Measurements from ENCODE around the gene FGD5. TPM values are rescaled to one million over a fixed set of nuclear protein-coding genes. Genes with fewer than 3 reads are reported as not detected.

Gene FGD5
- polyA plus RNA-seq, 1 donor (not counting 4 experiments of a cell fraction or from before 2014, with no cell fraction given), result not detected

GRCh38 chr3:14861446-14862302, 42.9 kb downstream of the FGD5 start:
- no peaks in the 10 kb centered on the region for H3K79me2 ChIP-seq (ENCODE audit: control insufficient read depth, insufficient read depth, low read length)
- H3K36me3 ChIP-seq (ENCODE audit: control insufficient read depth in 2 of 2, extremely low read depth in 1 of 2, insufficient read depth in 2 of 2, low read length in 2 of 2), result no peaks in the 10 kb centered on the region
- DNase-seq (ENCODE audit: low read depth, low spot score), result no peak
- no peak overlapping the region for H3K27ac ChIP-seq (ENCODE audit: control insufficient read depth, insufficient read depth, low read length)
- H3K9me1 ChIP-seq (ENCODE audit: control insufficient read depth, extremely low read depth, insufficient read depth, low read length), result no peaks in the 10 kb centered on the region
- no peaks in the 10 kb centered on the region for H4K20me1 ChIP-seq (ENCODE audit: control insufficient read depth, extremely low read depth, insufficient read depth, low read length)
- TF ChIP-seq EZH2 (IDR thresholded peaks at IDR 0.05; ENCODE audit: low read length) (no peak), CTCF (optimal IDR thresholded peaks at IDR 0.05 in 1 of 3, IDR thresholded peaks at IDR 0.05 in 1 of 3, conservative IDR thresholded peaks at IDR 0.05 in 1 of 3; ENCODE audit: extremely low read depth in 1 of 3, insufficient read depth in 2 of 3, low read length in 3 of 3) (no peak)
- no peaks in the 10 kb centered on the region for H3K4me1 ChIP-seq (ENCODE audit: control insufficient read depth, extremely low read depth, insufficient read depth, low read length)
- H2AFZ ChIP-seq (ENCODE audit: control insufficient read depth, low read length), result no peak overlapping the region
- dilution Hi-C loops (cut with MboI; ENCODE audit: extremely low pct_ligation_motif_present, low sequenced_read_pairs), result no loop called here
- no peak overlapping the region for H3K9ac ChIP-seq (ENCODE audit: control insufficient read depth, extremely low read depth, insufficient read depth, low read length)
- FAIRE-seq, result no peak
- no peak overlapping the region for H3K4me2 ChIP-seq (ENCODE audit: control insufficient read depth, extremely low read depth, insufficient read depth, low read depth, low read length)
- no peaks in the 10 kb centered on the region for H3K9me3 ChIP-seq (ENCODE audit: control insufficient read depth, low read depth, low read length)
- no peak overlapping the region for H3K4me3 ChIP-seq (ENCODE audit: control insufficient read depth in 2 of 3, extremely low read depth in 1 of 3, insufficient read depth in 2 of 3, low read depth in 1 of 3, low read length in 3 of 3)
- H3K27me3 ChIP-seq (ENCODE audit: control insufficient read depth, extremely low read depth, insufficient read depth, low read length), result peaks cover 8% of the 10 kb centered on the region

- H4K20me1 ChIP-seq (ENCODE audit: control insufficient read depth, extremely low read depth, insufficient read depth, low read length), result no peaks in the 10 kb centered on the region
- H3K27ac ChIP-seq (ENCODE audit: control insufficient read depth, insufficient read depth, low read length), result no peak overlapping the region
- no peak overlapping the region for H3K4me2 ChIP-seq (ENCODE audit: control insufficient read depth, extremely low read depth, insufficient read depth, low read depth, low read length)
- DNase-seq (ENCODE audit: low read depth, low spot score) (no peak), FAIRE-seq (no peak)
- no peak overlapping the region for H3K9ac ChIP-seq (ENCODE audit: control insufficient read depth, extremely low read depth, insufficient read depth, low read length)
- dilution Hi-C loops (cut with MboI; ENCODE audit: extremely low pct_ligation_motif_present, low sequenced_read_pairs), result no loop called here
- TF ChIP-seq EZH2 (IDR thresholded peaks at IDR 0.05; ENCODE audit: low read length), result no peak
- TF ChIP-seq CTCF (optimal IDR thresholded peaks at IDR 0.05 in 1 of 3, IDR thresholded peaks at IDR 0.05 in 1 of 3, conservative IDR thresholded peaks at IDR 0.05 in 1 of 3; ENCODE audit: extremely low read depth in 1 of 3, insufficient read depth in 2 of 3, low read length in 3 of 3), result no peak
- no peaks in the 10 kb centered on the region for H3K4me1 ChIP-seq (ENCODE audit: control insufficient read depth, extremely low read depth, insufficient read depth, low read length)
- no peak overlapping the region for H2AFZ ChIP-seq (ENCODE audit: control insufficient read depth, low read length)
- peaks cover 8% of the 10 kb centered on the region for H3K27me3 ChIP-seq (ENCODE audit: control insufficient read depth, extremely low read depth, insufficient read depth, low read length)
- H3K79me2 ChIP-seq (ENCODE audit: control insufficient read depth, insufficient read depth, low read length), result no peaks in the 10 kb centered on the region
- H3K9me3 ChIP-seq (ENCODE audit: control insufficient read depth, low read depth, low read length), result no peaks in the 10 kb centered on the region
- no peak overlapping the region for H3K4me3 ChIP-seq (ENCODE audit: control insufficient read depth in 2 of 3, extremely low read depth in 1 of 3, insufficient read depth in 2 of 3, low read depth in 1 of 3, low read length in 3 of 3)
- no peaks in the 10 kb centered on the region for H3K36me3 ChIP-seq (ENCODE audit: control insufficient read depth in 2 of 2, extremely low read depth in 1 of 2, insufficient read depth in 2 of 2, low read length in 2 of 2)
- no peaks in the 10 kb centered on the region for H3K9me1 ChIP-seq (ENCODE audit: control insufficient read depth, extremely low read depth, insufficient read depth, low read length)
These were observed 43.5 kb downstream of the FGD5 start for GRCh38 chr3:14862303-14862660.

Data from keratinocyte (primary cell).